Jurkat, Clone E6-1 (cell line): ENCODE results near the gene BLVRB.
"Not testable (repeated sequence)": the region's sequence is repeated elsewhere in the genome, so short reads cannot be mapped to it uniquely, and the experiment has no call there.

ENCODE experiments used
- DNase-seq: peaks from one replicate; pipeline ENCODE4 v3.0.0-alpha.2; 2011; ENCODE audit warnings: low read depth, low spot score
- H3K4me3 ChIP-seq: 2 replicates; pipeline ENCODE4 v1.5.1; 2011; ENCODE audit warnings: mild to moderate bottlenecking, low read length, control low read depth, moderate library complexity

BLVRB gene

DNA sequence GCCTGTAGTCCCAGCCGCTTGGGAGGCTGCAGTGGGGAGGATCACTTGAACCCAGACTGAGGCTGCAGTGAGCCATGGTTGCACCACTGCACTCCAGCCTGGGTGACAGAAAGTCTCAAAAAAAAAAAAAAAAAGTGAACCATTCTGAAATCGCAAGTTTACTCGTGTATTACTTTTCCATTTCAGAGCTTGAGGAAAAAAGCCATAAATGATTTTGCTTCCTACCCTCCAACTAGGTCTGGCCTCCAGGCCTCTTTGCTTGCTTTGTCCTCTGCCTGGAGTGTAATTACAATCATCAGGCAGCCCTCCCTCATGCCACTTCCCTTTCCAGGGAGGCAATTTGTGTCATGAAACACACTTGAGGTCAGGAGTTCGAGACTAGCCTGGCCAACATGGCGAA lies 8.5 kb downstream of the BLVRB start:
- no peak for DNase-seq
- H3K4me3 ChIP-seq, result no peak overlapping the region

DNA sequence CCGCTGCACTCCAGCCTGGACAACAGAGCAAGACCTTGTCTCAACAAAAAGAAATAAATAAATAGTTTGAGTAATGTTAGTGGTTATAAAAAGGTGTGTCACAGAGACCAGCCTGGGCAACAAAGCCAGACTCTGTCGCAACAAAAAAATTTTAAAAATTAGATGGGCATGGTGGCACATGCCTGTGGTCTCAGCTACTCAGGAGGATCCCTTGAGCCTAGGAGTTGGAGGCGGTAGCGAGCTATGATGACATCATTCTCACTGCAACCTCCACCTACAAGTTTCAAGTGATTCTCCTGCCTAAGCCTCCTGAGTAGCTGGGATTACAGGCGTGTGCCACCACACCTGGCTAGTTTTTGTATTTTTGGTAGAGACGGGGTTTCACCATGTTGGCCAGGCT lies 11.6 kb downstream of the BLVRB start:
- DNase-seq, H3K4me3 ChIP-seq: not testable (repeated sequence)

GRCh38 chr19:40453151-40453735 lies 12.3 kb downstream of the BLVRB start:
- H3K4me3 ChIP-seq, result no peak overlapping the region
- no peak for DNase-seq

- DNase-seq, result no peak
- H3K4me3 ChIP-seq, result no peak overlapping the region
These were observed 13.5 kb downstream of the BLVRB start for GRCh38 chr19:40452016-40452415.

DNA sequence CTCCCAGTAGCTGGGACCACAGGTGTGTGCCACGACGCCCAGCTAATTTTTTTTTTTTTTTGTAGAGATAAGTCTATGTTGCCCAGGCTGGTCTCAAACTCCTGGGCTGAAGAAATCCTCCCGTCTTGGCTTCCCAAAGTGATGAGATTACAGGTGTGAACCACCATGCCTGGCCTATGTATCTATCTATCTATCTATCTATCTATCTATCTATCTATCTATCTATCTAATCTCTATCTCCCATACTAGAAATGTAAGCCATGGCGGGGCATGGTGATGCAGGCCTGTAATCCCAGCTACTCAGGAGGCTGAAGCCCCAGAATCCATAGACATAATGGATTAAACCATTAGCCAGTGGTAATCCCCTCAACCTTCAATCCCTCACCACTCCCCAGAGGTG lies 14.9 kb downstream of the BLVRB start:
- DNase-seq, result no peak
- no peak overlapping the region for H3K4me3 ChIP-seq

DNA sequence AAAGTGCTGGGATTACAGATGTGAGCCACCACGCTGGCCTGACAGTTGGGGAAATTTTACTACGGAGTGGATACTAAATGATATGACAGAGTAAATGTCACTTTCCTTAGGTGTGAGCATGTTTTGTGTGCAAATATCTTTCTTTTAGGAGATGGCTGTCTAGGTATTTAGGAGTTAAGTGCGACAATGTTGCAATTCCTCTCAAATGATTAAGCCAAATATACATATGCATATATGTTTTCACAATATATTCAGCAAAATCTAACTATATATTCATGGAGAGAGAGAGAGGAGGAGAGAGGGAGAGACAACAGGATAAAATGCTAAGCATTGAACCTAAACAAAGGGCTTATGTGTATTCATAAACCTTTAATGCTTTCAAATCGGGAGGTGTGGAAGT lies 16.0 kb downstream of the BLVRB start:
- no peak overlapping the region for H3K4me3 ChIP-seq
- DNase-seq, result no peak

DNA sequence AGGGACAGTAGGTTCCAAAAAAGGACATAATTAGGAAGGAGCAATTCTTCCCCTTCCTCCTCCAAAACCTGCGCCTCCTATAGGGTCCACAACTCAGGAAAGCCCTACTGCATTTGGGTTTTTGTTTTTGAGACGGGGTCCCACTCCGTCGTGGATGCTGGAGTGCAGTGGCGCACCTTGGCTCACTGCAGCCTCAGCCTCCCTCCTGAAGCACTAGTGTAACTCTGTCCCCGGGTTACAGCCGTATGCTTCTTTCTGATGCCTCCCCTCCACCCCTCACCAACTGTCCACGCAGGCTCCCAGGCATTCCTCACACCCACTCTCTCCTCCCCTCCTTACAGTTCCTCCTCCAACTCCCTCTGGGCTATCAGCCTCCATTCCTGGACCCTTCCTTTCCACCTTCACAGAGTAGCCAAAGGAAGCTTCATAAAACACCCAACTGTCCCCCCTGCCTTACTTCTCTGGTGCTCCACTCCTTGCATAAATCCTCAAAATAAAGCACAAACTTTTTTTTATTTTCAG lies 19.2 kb downstream of the BLVRB start:
- no peak for DNase-seq
- H3K4me3 ChIP-seq, result no peak overlapping the region

DNA sequence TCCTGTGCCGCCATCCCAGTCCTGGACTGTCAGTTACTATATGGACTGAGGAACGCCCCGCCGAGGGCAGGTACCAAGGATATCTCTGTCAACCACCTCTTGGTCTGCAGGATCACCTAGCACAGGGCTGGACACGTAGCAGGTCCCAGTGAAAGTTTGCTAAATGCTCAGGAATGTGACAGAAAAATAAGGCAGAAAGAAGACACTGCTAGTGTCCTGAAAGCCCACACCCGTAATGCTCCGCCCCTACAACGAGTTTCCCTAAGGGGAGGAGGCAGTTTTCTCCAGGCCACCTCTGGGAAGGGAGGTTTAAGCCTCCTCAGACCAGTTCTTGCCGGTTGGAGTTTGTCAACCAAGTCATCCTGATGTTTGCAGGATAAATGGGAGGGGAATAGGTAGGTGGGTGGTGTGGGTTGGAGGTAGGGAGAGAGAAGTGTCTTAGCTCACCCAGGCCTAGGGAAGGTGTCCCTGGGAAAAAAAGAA lies 19.7 kb downstream of the BLVRB start:
- DNase-seq, result no peak

DNA sequence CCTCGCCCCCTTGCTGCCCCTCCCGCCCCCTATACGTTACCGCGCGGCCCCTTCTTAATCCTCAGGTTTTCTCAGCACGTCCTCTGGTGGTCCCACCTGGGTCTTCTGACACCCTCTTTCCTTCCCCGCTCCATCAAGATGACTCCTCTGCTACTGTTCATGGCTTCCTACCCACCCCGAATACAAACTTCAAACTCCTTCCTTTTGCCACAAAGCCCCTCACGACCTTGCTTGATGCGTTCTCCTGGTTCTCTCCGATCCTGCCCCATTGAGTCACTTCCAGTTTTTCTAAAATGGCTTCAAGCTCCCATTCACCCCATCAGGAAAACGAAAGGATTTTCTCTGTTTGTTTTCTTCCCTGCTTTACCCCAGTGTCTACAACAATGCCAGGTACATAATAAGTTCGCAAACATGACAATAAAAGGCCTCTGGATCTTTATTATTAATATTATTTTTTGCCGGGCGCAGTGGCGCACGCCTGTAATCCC lies 20.7 kb downstream of the BLVRB start:
- H3K4me3 ChIP-seq, result peak overlapping the region; percentile 97
- no peak for DNase-seq

More for the DNA sequence above, 19.7 kb downstream of the BLVRB start:
- H3K4me3 ChIP-seq, result no peak overlapping the region

DNA sequence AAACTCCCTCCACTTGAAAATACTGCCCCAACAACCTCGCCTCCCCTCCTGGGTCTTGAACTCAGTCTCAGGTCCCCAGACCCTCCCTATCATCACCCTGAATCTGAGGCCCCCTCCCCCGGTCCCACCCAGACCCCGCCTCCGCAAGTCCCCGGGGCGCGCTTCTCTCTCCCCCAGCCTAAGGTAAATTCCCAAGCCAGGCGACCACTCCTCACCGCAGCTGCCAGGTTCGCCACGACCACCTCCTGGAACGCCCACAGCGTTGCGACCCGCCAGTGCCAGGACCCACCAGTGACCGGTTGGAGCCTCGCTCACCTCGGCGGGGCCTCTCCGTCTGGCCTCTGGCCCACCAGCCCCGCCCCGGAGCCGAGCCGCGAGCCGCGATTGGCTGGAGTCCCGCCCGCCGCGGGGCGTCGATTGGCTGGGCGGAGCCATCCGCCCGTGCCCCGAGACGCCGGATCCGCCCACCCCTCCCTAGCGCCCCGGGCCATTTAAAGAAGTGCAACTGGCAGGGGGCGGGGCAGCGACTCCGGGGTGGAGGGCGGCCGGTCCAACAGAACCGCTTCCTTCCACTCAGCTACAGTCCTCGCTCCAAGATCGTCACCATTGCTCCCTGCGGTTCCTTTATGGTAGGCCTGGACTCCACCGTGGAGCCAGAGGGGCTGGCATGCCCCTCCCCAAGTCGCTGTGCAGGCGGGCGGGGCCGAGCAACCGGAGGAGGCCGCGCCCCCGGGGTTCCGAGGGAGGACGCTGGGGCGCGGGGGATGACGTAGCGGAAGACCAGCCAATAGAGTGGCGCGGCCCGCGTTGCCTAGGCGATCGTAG lies 21.3 kb downstream of the BLVRB start, which contains the start of gene SERTAD3:
SERTAD3 (minus strand) TSS at position 336 of the 825 bp plus-strand sequence. CDS start 2,255 bp downstream, outside the sequence.
- DNase-seq, result peak; percentile 91
- peak within 1 kb of the TSS; percentile 97 for H3K4me3 ChIP-seq

GRCh38 chr19:40443131-40443999 lies 22.2 kb downstream of the BLVRB start:
- peak; percentile 99 for DNase-seq
- peak overlapping the region; percentile 97 for H3K4me3 ChIP-seq

DNA sequence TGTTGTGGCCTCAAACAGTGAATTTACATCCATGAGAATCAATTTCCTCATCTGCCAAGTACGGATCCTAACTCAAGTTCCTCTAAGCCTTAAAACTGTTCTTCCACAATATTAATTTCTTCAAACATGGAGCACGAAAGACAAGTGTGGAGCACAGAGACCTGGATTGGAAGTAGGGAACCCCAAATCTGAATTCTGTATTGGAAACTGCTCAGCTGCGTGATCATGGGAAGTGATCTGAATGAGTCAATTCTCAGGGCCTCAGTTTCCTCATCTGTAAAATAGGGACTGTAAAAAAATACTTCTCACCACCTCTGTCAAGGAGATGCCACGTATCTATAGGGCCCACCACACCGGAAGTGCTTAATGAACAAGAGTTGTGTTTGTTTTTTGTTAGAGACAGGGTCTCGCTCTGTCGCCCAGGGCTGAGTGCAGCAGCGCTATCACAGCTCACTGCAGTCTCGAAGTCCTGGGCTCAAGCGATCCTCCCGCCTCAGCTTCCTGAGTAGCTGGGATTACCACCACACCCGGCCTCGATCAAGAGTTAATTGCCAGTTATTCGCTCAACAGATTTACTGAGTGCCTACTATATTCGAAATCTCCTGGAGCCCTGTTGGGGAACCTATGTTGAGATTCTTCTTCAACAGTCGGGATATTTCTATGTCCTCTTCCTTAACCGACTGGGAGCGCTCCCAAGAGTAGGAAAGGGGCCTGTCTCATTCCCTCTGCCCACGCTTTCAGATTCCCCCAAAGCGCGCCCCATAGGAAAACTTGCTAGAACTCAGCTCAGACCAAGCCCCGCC lies 23.0 kb downstream of the BLVRB start:
- DNase-seq, result no peak
- peak overlapping the region; percentile 97 for H3K4me3 ChIP-seq

GRCh38 chr19:40441719-40442253 lies 23.8 kb downstream of the BLVRB start:
- DNase-seq, result no peak
- H3K4me3 ChIP-seq, result no peak overlapping the region

- no peak for DNase-seq
- H3K4me3 ChIP-seq, result no peak overlapping the region
These were observed 27.3 kb downstream of the BLVRB start for GRCh38 chr19:40438284-40438683.

DNA sequence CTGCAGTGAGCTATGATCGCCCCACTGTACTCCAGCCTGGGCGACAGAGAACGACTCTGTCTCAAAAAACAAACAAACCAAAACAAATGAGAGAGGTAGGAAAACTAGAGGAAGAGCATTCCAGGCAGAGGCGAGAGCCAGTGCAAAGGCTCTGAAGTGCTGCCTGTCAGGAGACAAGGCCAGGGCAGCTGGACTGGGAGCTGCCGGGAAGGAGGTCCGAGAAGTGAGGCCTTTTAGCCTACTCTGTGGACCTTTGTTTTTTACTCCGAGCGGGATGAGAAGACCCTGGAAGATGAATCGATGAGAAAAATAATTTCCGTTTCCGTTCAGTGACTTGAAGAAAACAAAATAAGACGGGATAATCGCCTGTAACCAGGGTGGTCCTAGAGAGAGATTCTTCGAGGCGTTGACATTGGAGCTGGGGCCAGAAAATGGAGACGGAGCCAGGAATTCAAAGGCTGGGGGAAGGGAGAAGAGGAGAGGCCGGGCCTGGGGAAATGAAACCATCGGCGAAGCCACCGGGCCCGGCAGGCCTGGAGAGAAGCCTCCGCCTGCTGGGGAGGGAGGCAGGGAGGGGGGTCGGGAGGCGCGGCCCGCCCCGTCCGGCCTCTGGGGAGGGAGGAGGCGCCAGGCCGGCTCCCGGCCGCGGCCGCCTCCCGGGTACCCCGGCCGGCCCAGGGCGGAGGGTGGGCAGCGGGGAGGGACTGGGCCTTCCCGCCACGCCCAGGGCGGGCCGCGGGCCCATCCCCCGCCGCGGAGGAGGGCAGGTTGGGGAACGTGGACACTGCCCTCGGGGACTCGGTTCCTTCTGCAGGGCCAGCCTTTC lies 31.9 kb downstream of the BLVRB start:
- no peak overlapping the region for H3K4me3 ChIP-seq
- DNase-seq, result no peak

DNA sequence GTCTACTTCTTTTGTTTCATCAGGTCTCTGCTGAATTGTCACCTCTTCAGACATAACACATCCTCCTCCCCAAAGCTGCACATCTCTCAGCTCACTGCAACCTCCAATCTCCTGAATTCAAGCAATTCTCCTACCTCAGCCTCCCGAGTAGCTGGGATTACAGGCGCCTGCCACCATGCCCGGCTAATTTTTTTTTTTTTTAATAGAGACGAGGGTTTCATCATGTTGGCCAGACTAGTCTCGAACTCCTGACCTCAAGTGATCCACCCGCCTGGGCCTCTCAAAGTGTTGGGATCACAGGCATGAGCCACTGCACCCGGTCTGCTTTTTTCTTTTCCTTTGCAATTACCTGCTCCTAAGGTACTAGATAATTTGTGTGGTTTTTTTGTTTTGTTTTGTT lies 32.8 kb downstream of the BLVRB start:
- DNase-seq, H3K4me3 ChIP-seq: not testable (repeated sequence)

- no peak for DNase-seq
- H3K4me3 ChIP-seq, result no peak overlapping the region
These were observed 33.8 kb downstream of the BLVRB start for GRCh38 chr19:40431698-40432097.
